Lower leg skin (tissue), 3 donors: ENCODE measurements around the gene DPYD.

Experiments used
- CTCF ChIP-seq, 3 donors: fragments of 450-650 bp; IDR thresholded peaks; one replicate each; pipeline ENCODE4 v1.5.1; 2016; ENCODE audit warnings: antibody characterized with exemption in 3 of 3, mild to moderate bottlenecking in 3 of 3, moderate library complexity in 2 of 3
- POLR2A ChIP-seq, 2 donors: fragments of 450-650 bp; IDR thresholded peaks; one replicate each; pipeline ENCODE4 v1.6.1; 2016 to 2017; ENCODE audit warnings: antibody characterized with exemption in 2 of 2, mild to moderate bottlenecking in 1 of 2, moderate library complexity in 1 of 2

- TF ChIP-seq CTCF (IDR thresholded peaks at IDR 0.05) (no peak), POLR2A (IDR thresholded peaks at IDR 0.05) (no peak)
These were observed 842.0 kb downstream of the DPYD start for GRCh38 chr1:97078872-97079271.
